C4-2B (cell line): Measurements from ENCODE around the gene ZNF473.

ENCODE experiments used
- CTCF ChIP-seq: fragments of 450-650 bp; conservative IDR thresholded peaks from 2 replicates; pipeline ENCODE4 v1.5.1; 2017; ENCODE audit warnings: mild to moderate bottlenecking
- ZFX ChIP-seq: fragments of 450-650 bp; IDR thresholded peaks from 2 replicates; pipeline ENCODE4 v1.6.1; 2017

- no peak for TF ChIP-seq CTCF
- TF ChIP-seq ZFX, result no peak
These were observed 9.5 kb upstream of the ZNF473 start for GRCh38 chr19:50016225-50016807.
